WI38 (cell line): Measurements from ENCODE around the gene LEPR.

Source experiments
- H3K4me3 ChIP-seq: 2 replicates; pipeline ENCODE4 v1.5.1; 2011; ENCODE audit warnings: low read depth, mild to moderate bottlenecking, control low read depth, low read length
- TF ChIP-seq, protein P1 (sequence below): IDR thresholded peaks from 2 replicates; pipeline ENCODE4 v1.5.1; 2012; ENCODE audit warnings: low read depth, mild to moderate bottlenecking, control low read depth, low read length

LEPR gene

DNA sequence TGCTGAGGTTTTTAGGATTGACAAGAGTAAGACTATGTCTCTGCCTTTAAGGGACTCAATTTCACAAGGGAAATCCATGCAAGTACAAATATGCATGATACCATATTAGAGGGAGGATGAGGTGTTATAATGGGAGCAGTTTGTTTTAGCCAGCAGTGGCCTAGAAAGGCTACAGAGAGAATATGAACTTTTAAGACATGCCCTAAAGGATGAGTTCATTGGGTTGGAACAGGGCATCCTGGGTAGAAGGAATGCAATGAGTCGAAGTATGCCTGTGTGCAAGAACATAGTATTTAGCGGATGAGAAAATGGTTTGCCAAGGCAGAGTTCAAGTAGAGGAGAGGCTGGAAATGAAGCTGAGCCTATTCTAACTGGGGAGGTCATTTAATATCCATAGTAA is 32.6 kb upstream of the LEPR start:
- TF ChIP-seq, protein P1, sequence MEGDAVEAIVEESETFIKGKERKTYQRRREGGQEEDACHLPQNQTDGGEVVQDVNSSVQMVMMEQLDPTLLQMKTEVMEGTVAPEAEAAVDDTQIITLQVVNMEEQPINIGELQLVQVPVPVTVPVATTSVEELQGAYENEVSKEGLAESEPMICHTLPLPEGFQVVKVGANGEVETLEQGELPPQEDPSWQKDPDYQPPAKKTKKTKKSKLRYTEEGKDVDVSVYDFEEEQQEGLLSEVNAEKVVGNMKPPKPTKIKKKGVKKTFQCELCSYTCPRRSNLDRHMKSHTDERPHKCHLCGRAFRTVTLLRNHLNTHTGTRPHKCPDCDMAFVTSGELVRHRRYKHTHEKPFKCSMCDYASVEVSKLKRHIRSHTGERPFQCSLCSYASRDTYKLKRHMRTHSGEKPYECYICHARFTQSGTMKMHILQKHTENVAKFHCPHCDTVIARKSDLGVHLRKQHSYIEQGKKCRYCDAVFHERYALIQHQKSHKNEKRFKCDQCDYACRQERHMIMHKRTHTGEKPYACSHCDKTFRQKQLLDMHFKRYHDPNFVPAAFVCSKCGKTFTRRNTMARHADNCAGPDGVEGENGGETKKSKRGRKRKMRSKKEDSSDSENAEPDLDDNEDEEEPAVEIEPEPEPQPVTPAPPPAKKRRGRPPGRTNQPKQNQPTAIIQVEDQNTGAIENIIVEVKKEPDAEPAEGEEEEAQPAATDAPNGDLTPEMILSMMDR: no peak
- no peak overlapping the region for H3K4me3 ChIP-seq

DNA sequence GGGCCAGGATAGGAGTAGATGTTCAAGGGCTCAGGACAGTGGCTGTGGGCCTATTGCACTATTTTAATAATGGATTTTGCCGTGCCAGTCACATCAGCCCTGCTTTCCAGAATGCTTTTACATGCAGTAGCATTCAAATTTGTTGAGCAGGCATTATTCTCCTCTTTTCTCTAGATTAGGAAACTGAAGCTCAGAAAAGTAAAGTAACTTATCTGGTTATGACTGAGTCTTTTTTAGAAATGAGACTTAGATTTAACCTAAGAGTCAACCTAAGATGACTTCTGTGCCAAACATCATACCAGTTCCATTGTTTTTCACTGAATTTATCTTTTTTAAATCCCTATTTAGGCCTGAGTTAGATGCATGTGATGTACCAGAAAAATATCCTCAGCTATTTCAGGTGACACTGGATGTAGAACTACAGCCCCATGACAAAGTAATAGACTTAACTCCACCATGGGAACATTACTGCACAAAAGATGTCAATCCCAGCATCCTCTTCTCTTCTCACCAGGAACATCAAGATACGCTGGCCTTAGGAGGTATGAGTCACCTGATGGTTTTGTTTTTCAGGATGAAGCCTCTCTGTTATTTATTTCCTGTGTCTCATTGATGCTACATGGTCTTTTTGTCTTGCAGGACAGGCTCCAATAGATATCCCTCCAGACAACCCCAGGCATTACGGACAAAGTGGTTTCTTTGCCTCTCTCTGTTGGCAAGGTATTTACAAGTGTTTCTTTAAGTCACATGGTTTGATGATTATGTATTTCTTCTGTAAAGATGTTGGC is 31.4 kb upstream of the LEPR start:
- TF ChIP-seq, protein P1: no peak
- no peak overlapping the region for H3K4me3 ChIP-seq

DNA sequence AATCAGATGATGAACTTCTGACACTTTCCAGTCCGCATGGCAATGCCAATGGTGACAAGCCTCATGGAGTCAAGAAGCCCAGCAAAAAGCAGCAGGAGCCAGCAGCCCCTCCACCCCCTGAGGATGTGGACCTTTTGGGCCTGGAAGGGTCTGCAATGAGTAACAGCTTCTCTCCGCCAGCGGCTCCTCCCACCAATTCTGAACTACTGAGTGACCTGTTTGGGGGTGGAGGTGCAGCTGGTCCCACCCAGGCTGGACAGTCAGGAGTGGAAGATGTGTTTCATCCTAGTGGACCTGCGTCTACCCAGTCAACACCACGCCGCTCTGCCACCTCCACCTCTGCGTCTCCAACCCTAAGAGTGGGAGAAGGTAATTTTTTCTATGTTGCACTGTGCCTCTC is 28.0 kb upstream of the LEPR start:
- H3K4me3 ChIP-seq: no peak overlapping the region
- TF ChIP-seq, protein P1: no peak

DNA sequence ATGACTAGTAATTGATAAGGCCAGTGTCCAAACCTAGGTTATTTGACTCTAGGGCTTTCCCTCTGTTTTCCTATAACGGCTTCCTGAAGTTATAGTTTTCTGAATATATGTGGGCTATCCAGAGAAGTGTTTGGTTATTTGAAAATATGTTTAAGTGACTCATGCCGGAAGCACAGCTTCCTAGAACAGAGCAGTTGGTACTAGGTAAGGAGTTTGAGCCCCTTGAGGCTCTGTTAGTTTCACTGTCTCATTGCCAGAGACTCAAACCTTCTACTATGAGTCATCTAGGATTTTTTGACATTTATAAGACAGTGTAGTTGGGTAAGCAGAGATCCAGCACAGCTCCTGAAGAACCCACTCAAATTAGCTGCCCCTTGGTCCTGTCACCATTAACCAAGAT is 27.1 kb upstream of the LEPR start:
- no peak overlapping the region for H3K4me3 ChIP-seq
- TF ChIP-seq, protein P1: no peak

DNA sequence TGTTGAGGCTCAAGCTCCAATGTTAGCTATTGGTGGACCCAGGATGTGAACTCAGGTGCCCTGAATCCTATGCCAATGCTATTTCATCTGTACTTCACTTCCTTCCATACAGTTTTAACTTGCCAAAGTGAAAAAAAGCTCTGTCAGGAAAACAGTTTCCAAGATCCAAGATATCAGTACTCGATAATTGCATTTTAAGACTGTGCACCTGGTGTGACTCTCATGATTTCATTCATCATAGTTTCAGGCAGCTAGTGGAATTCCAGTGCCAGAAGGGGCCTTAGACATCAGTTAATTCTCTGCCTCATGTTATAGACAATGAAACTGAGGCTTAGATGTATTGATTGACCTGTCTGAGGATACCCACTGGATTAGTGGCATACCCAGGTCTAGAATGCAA is 26.5 kb upstream of the LEPR start:
- H3K4me3 ChIP-seq: no peak overlapping the region
- TF ChIP-seq, protein P1: no peak

DNA sequence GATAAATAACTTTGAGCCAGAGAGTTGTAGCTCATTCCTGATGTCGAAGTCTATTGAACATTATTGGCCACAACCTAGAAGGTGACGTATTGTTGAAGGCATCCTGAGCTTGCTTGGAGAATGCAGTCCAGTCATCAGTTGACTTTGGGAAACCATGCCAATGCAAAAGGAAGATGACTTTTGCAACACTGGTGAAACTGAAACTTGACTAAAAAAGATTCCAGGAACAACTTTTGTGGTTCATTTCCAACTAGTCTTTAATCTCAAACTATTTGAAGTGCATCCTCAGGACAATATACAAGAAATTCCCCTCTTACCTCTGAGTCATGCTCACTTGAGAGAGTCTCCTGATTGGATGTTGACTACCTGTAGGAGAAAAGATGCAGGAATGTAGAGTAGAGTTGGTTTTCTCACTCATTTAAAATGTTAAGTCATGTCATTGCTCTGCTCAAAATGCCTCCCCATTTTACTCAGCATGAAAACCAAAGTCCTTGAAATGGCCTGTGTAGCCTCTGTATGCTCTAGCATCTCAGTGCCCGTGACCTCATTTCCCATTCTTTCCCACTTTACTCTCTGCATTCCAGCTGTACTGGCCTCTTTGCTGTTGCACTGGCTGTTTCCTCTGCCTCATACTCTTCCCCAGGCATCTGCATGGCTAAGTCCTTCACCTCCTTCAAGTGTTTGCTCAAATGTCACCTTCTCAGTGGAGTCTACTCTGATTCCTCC is 24.4 kb upstream of the LEPR start:
- H3K4me3 ChIP-seq: no peak overlapping the region
- TF ChIP-seq, protein P1: no peak

DNA sequence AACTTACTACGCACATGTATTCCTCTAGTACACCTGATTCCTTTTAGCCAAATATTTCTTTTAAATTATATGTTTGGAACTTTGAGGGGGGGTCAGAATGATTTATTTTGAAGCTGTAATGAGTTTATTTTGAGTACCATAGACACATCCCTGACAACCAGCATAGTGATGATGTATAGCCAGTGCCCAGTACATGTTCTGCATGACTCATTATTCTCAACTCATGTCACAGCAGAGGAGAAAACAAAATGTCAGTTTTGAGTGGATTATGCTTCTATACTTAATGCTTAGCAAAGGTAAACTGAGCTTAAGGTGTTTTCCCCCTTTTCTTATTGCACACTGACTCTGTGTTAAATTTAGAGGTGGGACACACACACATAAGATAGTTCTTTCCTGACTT is 22.4 kb upstream of the LEPR start:
- no peak overlapping the region for H3K4me3 ChIP-seq
- TF ChIP-seq, protein P1: no peak
